Right lobe of liver (tissue), 4 donors: ENCODE data around the gene NUP210.

Experiments used
- POLR2A ChIP-seq: fragments of 450-650 bp; IDR thresholded peaks from one replicate; pipeline ENCODE4 v1.6.1; 2017; ENCODE audit warnings: antibody characterized with exemption, mild to moderate bottlenecking
- TF ChIP-seq, protein P1 (sequence below), 4 donors: fragments of 200-600 bp in 3 of 4; fragments of 450-650 bp in 1 of 4; IDR thresholded peaks; one replicate each; pipeline versions ENCODE4 v1.5.1 to v1.8.0; 2016 to 2022; ENCODE audit warnings: antibody characterized with exemption in 4 of 4, mild to moderate bottlenecking in 2 of 4
- donor health status: DM: no; HTN: no; CAD: no.
- donor health status: DM: no; HTN: no; CAD: no.
- donor health status: DM: no; HTN: yes; CAD: no.

DNA sequence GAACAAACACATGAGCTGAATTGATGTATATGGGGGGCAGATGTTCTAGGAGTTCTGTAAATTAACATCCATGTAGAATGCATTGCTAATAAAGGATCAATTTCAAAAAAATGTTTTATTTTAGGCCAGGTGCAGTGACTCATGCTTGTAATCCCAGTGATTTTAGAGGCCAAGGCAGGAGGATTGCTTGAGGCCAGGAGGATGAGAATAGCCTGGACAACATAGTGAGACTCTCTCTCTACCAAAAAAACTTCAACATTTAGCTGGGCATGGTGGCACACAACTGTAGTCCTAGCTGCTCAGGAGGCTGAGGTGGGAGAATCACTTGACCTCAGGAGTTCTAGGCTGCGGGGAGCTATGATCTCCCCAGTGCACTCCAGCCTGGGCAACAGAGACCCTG lies 6.5 kb upstream of the NUP210 start:
- TF ChIP-seq, protein P1, sequence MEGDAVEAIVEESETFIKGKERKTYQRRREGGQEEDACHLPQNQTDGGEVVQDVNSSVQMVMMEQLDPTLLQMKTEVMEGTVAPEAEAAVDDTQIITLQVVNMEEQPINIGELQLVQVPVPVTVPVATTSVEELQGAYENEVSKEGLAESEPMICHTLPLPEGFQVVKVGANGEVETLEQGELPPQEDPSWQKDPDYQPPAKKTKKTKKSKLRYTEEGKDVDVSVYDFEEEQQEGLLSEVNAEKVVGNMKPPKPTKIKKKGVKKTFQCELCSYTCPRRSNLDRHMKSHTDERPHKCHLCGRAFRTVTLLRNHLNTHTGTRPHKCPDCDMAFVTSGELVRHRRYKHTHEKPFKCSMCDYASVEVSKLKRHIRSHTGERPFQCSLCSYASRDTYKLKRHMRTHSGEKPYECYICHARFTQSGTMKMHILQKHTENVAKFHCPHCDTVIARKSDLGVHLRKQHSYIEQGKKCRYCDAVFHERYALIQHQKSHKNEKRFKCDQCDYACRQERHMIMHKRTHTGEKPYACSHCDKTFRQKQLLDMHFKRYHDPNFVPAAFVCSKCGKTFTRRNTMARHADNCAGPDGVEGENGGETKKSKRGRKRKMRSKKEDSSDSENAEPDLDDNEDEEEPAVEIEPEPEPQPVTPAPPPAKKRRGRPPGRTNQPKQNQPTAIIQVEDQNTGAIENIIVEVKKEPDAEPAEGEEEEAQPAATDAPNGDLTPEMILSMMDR (IDR thresholded peaks at IDR 0.05): no peak
- TF ChIP-seq POLR2A: no peak
